Glomerular visceral epithelial cell (primary cell): ENCODE measurements around the gene ADRA2C.

ENCODE experiments used
- DNase-seq: peaks from one replicate; pipeline ENCODE4 v3.0.0-alpha.2; 2016; ENCODE audit errors: extremely low spot score

Gene ADRA2C

DNA sequence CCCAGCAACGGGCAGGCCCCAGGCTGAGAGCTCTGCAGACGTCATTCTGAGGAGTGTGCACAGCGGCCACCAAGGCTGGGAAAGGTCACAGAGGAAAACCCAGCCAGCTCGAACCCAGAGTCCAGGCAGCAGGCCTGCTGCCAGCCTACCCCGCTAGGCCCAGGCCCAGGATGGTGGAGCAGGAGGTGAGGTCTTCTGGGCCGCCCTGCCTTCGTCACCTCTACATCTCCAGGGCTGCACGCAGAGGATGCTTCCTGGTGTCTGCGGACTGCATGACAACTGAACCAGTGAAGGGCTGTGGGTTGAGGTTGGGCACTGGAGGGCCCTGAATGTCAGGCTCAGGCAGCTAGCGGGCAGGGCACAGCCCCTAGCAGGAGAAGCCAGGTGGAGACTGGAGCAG, 5.8 kb upstream of the ADRA2C start:
- no peak for DNase-seq

DNA sequence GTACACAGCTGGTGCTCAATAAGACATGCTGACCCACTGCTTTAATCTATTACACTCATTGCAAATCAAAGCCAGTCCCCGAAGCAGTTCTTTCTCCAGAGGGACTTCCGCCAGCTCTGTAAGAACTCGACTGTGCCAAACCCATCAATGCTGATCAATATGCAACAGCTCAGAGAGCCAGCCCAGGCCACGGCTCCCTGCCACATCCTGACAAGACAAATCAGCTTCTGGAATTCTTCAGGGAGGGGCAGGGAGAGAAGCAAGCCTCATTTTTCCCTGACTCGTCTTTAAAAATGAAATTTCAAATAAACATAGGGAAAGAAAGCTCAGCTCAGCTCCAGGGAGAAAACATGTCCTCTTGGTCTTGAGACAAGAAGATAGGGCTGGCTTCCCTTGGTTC, 5.3 kb upstream of the ADRA2C start:
- DNase-seq = no peak

DNA sequence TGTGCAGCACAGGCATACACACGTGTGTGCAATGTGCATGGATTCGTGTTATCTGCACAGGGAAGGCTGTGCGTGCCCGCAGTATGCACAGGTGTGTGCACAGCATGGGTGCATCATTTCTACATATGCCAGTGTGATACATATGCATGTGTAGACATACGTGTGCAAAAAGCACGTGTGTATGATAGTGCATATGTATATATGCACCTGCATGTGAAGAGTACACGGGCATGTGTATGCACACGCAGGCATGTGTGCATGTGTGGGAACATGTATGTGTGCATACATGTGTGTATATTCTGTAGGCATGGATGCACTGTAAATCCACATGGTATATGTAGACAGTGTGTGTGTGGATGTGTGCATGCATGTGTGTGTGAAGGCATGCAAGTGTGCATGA, 3.9 kb upstream of the ADRA2C start:
- DNase-seq = no peak

DNA sequence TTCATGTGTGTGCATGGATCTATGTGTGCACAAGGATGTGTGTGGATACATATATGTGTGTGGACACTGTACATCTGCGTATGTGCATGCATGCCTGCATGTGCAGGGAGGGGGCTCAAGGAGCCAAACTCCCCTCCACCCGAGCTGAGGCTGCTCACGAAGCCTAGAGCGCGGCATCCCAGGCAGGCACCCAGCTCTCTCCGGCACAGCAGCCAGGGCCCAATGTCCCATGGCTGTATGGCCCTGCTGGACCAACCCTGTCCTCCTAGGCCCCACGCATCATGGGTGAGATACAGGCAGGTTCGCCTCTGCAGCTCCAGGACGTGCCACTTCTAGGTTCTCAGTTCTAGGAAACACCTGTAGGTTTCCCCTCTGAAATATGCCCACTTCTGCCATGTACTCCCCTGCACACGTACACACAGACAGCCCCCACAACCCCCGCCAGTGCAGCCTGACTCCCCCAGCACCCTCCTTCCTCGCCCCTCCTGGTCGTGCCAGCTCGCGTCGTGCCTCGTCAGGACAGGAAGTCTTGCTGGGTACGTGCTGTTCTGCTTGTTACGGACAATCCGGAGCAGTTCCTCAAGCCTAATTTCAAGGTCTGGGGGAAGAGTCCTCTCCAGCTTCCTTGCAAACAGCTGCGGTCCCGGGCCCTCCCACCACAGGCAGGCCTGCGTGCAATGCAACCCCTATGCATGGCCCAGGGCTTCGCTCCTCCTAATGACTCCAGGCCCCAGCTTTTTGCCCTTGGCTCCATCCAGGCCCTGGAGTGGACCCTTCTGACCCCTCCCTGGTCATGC, 3.2 kb upstream of the ADRA2C start:
- no peak for DNase-seq

DNA sequence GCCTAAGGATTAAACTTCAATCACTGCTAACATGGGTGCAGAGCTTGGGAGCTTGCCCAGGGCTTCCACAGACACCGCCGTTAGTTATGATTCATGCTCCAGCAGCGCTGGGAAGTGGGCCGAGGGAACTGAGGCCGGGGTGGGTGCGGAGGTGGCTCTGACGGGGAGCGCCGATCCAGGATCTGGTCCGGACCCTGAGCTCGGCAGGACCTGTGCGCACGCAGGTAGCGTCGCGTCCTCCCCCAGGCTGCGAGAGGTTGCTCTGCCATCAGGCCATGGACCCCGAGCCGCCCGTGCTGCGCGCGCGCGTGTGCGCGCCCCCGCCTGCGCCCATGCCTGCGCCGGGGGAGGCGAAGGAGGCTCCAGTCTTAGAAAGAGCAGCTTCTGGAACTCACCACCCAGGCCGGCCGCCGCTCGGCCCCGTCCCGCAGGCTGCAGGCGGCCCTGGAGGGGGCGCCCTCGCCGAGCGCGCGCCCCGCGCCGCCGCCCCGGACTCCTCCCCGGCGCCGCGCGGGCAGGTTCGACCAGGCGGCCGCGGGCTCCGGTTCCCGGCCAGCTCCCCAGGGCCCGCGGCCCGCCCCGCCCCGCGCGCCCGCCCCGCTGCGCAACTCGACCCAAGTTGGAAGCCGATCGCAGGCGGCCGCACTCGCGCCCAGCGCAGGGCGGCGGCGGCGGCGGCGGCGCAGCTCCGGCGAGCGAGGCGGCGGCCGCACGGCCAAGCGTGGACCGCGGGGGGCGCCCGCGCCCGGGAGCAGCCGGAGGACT, 732 bp upstream of the ADRA2C start:
- no peak for DNase-seq

- DNase-seq = no peak
Observed at GRCh38 chr4:3766785-3767569, 792 bp downstream of the ADRA2C start.

DNA sequence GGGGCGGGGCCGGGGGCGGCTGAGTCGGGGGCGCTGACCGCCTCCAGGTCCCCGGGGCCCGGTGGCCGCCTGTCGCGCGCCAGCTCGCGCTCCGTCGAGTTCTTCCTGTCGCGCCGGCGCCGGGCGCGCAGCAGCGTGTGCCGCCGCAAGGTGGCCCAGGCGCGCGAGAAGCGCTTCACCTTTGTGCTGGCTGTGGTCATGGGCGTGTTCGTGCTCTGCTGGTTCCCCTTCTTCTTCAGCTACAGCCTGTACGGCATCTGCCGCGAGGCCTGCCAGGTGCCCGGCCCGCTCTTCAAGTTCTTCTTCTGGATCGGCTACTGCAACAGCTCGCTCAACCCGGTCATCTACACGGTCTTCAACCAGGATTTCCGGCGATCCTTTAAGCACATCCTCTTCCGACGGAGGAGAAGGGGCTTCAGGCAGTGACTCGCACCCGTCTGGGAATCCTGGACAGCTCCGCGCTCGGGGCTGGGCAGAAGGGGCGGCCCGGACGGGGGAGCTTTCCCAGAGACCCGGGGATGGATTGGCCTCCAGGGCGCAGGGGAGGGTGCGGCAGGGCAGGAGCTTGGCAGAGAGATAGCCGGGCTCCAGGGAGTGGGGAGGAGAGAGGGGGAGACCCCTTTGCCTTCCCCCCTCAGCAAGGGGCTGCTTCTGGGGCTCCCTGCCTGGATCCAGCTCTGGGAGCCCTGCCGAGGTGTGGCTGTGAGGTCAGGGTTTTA, 1.5 kb downstream of the ADRA2C start:
- no peak for DNase-seq

DNA sequence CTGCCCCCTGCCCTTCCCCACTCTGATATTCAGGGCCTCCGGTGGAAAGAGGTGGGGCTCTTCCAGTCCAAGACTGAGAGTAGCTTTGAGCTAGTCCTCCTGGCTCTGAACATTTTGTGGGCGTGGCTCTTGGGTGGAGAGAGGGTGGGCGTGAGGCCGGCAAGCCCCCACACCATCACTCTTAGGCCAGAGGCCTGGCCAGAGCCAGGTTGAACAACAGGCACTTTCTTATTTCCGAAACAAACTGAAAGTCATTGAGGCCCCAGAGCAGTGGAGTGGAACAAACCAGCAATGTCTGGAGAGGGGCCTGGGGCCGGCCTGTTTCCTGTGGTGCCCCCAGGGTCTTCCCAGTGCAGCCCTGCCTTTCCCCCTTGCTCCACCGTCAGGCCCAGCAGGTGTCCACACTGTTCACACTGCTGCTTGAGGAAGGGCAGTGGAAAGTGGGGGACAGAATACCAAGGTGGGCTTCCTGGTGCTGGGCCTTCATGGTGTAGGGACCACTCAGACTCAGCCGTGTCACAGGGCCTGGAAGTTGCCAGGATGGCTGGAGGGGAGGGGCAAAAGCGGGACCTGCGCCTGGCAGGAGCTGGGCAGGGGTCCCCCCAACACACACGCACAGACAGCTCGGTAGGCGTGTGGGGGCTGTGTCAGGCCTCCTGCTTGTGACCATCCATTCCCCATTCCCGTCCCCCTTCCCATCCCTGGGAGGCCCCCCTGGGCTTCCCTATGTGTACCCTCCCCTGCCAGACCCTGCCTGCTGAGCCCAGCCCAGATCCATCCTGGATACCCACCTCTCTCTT, 2.9 kb downstream of the ADRA2C start:
- DNase-seq = no peak

DNA sequence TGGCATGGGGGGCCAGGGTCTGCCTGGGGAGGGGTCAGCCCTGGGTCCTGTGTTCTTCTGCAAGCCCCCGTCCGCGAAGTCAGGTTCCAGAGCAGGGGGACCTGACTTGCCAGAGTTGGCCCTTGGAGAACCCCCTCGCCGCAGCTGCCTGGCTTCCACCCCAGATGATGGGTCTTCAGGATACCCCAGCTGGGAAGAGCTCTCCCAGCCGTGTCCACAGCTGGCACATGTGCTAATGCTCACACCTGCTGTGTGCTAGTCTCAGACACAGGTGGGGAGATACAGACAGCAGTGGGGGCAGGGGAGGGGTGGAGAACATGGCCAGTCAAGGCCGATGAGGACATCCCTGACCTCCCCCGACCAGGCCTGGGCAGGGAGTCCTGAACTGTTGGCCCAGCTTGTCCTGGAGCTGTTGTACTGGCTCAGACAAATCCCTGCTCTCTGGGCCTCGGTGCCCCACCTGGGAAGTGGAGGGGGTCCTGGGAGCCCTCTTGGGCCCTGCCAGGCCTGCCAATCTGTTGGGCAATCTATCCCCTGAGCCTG, 3.5 kb downstream of the ADRA2C start:
- DNase-seq = no peak

DNA sequence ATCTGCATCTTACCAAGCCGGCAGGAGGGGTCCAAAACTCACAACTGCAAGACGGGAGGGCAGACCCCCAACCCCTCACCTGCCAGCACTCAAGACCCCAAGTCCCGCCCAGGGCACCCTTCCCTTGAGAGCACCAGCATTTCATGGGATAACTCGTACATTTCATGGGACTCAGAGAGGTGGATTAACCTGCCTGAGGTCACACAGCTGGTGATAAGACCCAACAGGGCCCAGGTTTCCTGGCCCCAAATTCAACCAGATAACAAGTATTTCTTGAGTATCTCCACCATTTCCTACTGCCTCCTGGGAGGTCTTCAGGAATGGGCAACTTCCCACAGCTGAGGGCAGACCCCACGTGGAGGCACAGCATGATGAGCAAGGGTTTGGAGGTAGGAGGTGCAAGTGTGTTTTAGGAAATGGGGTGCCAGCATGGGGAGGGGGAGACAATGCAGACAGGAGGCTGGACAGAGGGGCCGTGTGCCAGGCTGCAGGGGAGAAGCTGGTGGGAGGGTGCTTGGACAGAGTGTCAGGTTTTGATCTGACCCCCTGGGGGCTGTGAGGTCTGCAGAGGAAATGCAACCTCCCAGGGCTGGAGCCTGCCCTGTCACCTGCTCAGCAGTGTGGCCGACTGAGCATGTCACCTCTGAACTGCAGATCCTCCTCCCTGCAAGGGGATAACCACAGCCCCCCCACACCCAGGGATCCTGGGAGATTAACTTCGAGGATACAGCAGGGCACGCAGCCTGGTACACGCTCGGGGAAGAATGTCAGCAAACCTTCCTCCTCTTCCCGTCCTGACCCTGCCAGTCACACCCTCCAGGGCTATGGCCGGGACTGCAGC, 4.4 kb downstream of the ADRA2C start:
- no peak for DNase-seq

- no peak for DNase-seq
Observed at GRCh38 chr4:3771164-3771809, 5.1 kb downstream of the ADRA2C start.

DNA sequence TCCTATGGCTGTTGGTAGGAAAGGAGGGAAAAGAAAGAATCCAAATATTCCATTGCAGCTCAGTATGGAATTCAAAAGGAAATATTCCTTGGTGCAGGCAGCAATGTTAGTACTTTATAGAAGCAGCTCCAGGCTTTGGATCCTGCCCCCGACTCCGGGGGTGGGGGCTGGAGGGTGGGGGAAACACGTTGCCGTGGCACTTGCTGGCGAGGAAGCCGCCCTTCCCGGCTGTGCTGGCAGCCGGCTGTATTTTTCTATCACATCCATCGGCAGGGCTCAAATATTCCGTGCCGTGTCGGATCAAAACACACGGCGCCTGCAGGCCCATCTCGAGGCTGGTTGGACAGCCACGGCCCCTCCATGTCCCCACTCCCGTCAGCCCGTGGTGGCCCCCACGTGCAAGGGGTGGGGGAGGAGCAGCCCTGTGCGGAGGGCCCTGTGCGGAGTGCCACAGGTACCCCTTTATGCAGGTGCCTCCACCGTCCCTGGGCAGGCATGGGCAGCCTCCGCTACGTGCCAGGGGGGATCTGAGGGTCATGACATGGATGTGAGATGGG, 5.8 kb downstream of the ADRA2C start:
- DNase-seq = no peak

- DNase-seq = no peak
Observed at GRCh38 chr4:3772632-3773031, 6.4 kb downstream of the ADRA2C start.

GRCh38 chr4:3773552-3774001, 7.4 kb downstream of the ADRA2C start:
- DNase-seq = no peak

DNA sequence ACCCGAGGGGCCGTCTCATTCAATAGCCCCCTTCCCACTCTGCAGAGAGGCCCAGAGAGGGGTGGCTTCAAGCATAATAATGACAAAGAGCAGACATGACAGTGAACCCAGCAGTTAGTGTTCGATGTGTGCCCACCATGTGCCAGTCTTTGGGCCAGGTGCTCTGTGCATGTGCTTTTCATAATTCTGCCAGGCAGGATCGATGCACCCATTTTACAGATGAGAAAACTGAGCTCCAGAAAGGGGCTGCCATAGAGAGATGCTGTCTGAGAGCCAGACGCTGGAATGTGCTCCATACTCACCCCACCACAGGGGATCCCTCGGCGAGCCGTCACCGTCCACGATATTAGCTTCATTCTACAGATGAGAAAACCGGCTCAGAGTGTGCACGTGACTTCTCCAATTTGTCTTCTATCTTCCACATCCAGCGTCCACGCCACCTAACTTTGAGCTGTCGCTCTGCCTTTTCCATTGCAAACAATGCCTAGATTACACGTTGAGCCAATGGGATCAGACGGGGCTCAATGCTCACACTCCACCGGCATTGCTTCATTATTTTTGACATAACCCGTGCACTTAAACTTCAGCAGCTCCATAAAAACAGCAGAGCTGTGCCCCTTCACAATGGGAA, 8.2 kb downstream of the ADRA2C start:
- no peak for DNase-seq

DNA sequence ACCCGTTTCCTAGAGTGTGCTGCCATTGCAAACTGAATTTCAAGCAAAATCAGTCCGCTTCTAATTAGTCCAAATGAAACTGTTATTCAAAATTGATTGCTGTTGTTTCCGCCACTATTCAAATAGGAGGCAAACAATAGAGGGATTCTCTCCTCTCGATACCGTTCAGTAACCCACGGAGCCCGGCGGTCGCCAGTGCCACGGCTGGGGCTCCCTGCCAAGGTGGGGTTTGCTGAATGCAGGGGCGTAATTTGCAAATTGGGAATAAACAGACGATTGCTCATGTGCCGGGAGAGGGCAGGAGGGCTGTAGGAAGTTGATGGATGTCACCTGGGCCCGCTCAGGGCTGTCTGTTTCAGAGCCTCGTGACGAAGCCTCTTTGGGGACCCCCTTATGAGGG, 8.8 kb downstream of the ADRA2C start:
- no peak for DNase-seq

- DNase-seq = no peak
Observed at GRCh38 chr4:3775576-3775975, 9.4 kb downstream of the ADRA2C start.
